Small intestine (tissue), 7 donors: ENCODE measurements around the gene SNTG2. TPM values are rescaled to one million over a fixed set of nuclear protein-coding genes. Genes with fewer than 3 reads are reported as not detected.
"Not testable (repeated sequence)": the region's sequence is repeated elsewhere in the genome, so short reads cannot be mapped to it uniquely, and the experiment has no call there.

Source experiments
- DNase-seq, 2 donors: peaks; one replicate each; pipeline versions ENCODE4 v3.0.0 to v3.0.0-alpha.2; 2013
- FAIRE-seq: peaks from 2 replicates; lab custom pipeline; 2012; peaks lifted over from hg19 to GRCh38; lab: Jason Lieb, UNC
- H3K27ac ChIP-seq, 3 donors: one replicate each; pipeline ENCODE4 v1.5.1; 2013; ENCODE audit warnings: low read length in 2 of 3, mild to moderate bottlenecking in 2 of 3, control low read depth in 1 of 3, inconsistent platforms in 1 of 3, low read depth in 1 of 3, moderate library complexity in 1 of 3
- H3K27me3 ChIP-seq, 3 donors: one replicate each; pipeline ENCODE4 v1.6.1; 2013; ENCODE audit warnings: low read length in 3 of 3, inconsistent platforms in 1 of 3; ENCODE audit not compliant: control insufficient read depth in 3 of 3, insufficient read depth in 3 of 3
- H3K36me3 ChIP-seq, 3 donors: one replicate each; pipeline ENCODE4 v1.6.1; 2013; ENCODE audit warnings: low read length in 3 of 3, inconsistent platforms in 1 of 3, low read depth in 1 of 3, mild to moderate bottlenecking in 1 of 3, moderate library complexity in 1 of 3; ENCODE audit not compliant: control insufficient read depth in 3 of 3, insufficient read depth in 2 of 3
- H3K4me1 ChIP-seq, 3 donors: one replicate each; pipeline ENCODE4 v1.6.1; 2013; ENCODE audit warnings: low read length in 2 of 3, inconsistent platforms in 1 of 3, low read depth in 1 of 3, mild to moderate bottlenecking in 1 of 3, moderate library complexity in 1 of 3; ENCODE audit not compliant: control insufficient read depth in 3 of 3, insufficient read depth in 2 of 3
- H3K4me3 ChIP-seq, 3 donors: one replicate each; pipeline ENCODE4 v1.5.1; 2013; ENCODE audit warnings: low read length in 3 of 3, control low read depth in 1 of 3, inconsistent platforms in 1 of 3, low read depth in 1 of 3, mild to moderate bottlenecking in 1 of 3, moderate library complexity in 1 of 3
- H3K9me3 ChIP-seq, 2 donors: one replicate each; pipeline ENCODE4 v1.6.1; 2013; ENCODE audit warnings: low read depth in 1 of 2, low read length in 1 of 2; ENCODE audit not compliant: control insufficient read depth in 2 of 2, insufficient read depth in 1 of 2
- WGBS, 3 donors: extraction: QIAGEN DNeasy Blood & Tissue Kit; methylation state at CpG; one replicate each; pipeline ENCODE4 v1.1.7; 2013; 5-methylcytosine and 5-hydroxymethylcytosine counted together
- polyA plus RNA-seq, 4 donors: library from polyadenylated mRNA; stranded (reverse) in 3 of 4; unstranded in 1 of 4; fragments of 200-250 nt in 3 of 4; fragments of 120-200 nt in 1 of 4; gene quantifications; one replicate each; pipeline versions ENCODE4 v1.2.1 to v1.2.3, GENCODE V29; 2013
- donor health status: healthy with polysubstance abuse.
- donor health status: control.
- donor health status: control.
- donor health status: Bipolar disorder and iron deficiency.
- donor health status: healthy.

The SNTG2 gene
- polyA plus RNA-seq, 4 donors: 0.25 to 1.1 (median 0.54) TPM; not detected in 1

DNA sequence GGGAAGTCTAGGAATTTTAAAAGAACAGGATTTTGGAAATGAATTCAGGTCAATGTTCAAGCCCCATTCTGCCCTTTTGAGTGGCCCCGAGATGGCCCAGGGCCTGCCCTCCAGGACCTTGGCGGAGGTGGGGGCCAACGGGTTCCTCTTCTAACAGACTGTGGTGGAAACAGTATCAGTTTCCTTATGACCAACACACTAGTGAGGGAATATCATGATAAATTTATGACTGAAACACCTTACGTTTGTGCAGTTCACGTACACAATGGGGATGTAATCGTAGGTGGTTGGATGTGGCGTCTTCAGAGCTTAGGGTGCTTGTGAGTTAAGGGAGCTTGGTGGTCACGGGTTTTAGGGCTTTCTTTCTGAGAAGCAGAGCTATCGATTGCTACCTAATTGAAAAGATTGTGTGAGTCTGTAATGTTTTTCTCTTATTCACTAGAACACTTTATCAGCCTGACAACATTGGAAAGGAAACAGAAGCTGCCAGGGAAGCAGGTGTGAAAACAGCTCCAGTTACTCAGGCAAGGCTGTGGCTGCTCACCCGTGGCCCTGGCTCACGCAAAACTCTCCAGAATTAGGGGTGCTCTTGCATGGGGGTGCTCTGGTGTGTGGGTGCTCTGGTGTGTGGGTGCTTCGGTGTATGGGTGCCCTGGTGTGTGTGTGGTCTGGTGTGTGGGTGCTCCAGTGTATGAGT, 165.3 kb downstream of the SNTG2 start:
- Histone ChIP-seq H3K27ac (no peak overlapping the region), H3K36me3 (no peaks in the 10 kb centered on the region), H3K27me3 (no peaks in the 10 kb centered on the region), H3K4me3 (no peak overlapping the region), H3K9me3 (peaks cover 2 to 24% of the 10 kb centered on the region in 2 donors), H3K4me1 (no peaks in the 10 kb centered on the region)
- DNase-seq: no peak
- WGBS, 3 donors: 78 to 89% (median 82%) methylated on average over 12 of the region's 12 CpGs
- no peak for FAIRE-seq

DNA sequence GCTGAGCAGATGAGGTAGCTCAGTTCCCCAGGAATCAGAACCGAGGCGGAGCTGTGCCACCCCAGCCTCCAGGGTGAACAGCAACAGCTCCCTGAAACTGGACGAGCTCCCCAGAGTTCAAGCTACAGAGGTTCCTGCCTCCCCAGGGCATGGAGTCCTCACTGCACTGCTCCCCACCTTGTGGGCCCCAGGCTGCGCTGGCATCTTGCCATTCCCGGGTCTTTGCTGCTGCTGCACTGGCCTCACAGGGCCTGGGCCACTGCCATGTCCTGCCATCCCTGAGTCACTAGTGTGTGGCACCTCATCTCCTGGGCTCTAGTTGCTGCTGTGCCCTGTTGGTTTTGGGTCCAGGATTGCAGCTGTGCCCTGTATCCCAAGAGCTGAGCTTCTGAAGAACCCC, 166.9 kb downstream of the SNTG2 start:
- 87 to 89% (median 87%) methylated on average over 5 of the region's 5 CpGs for WGBS, 3 donors
- no peaks in the 10 kb centered on the region for H3K27me3 ChIP-seq
- FAIRE-seq: no peak
- H3K36me3 ChIP-seq: no peaks in the 10 kb centered on the region
- DNase-seq: no peak
- H3K27ac ChIP-seq: no peak overlapping the region
- no peak overlapping the region for H3K4me3 ChIP-seq
- H3K9me3 ChIP-seq: peaks cover 2 to 24% of the 10 kb centered on the region in 2 donors
- no peaks in the 10 kb centered on the region for H3K4me1 ChIP-seq

DNA sequence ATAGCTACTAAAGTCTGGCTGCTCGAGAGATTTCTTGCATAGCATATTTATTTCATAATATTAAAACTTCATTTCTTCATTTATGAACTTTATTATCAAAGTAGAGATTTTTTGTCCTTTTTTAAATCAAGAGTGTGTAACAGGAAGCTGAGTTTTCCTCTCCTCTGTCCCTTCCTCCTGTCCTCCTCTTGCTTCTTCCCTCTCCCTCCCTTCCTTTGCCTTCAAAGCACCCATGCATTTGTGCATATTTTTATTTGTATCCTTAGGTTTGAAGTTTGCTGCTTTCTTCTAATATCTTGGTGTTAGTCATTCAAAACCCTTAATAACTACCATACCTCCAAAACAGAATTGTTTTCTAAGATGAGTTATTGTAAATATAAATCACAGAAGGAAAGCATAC, 174.6 kb downstream of the SNTG2 start:
- H3K36me3 ChIP-seq: no peaks in the 10 kb centered on the region
- H3K27ac ChIP-seq: no peak overlapping the region
- H3K4me1 ChIP-seq: no peaks in the 10 kb centered on the region
- no peak for FAIRE-seq
- no peaks in the 10 kb centered on the region for H3K27me3 ChIP-seq
- no peaks in the 10 kb centered on the region for H3K9me3 ChIP-seq
- 59 to 67% (median 62%) methylated on average over 1 of the region's 1 CpG for WGBS, 3 donors
- H3K4me3 ChIP-seq: no peak overlapping the region
- no peak for DNase-seq

DNA sequence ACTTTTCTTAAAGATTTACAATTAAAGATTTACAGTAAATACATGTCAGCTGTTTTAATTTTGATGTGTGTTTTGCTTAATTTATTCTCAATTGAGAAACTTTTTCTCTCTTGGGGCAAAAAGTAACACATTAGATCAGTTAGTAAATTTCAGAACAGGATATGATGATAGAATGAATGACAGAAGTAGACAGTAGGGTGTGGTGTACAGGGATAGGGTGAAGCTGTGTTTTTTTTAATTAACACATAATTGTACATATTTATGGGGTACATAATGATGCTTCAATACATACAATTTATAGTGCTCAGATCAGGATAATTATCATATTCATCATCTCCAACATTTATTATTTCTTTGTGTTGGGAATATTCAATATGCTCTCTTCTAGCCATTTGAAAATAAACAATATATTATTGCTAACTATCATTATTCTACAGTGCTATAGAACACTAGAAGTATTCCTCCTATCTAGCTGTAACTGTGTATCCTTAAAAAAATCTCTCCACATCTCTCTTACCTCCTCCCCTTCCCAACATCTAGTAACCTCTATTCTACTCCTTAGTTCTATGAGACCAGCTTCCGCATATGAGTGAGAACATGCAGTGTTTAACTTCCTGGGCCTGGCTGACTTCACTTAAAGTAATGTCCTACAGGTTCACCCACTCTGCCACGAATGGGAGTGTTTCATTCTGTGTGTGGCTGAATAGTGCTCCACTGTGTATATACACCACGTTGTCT, 175.2 kb downstream of the SNTG2 start:
- Histone ChIP-seq H3K4me3 (no peak overlapping the region), H3K36me3 (no peaks in the 10 kb centered on the region), H3K9me3 (no peaks in the 10 kb centered on the region), H3K4me1 (no peaks in the 10 kb centered on the region), H3K27ac (no peak overlapping the region), H3K27me3 (no peaks in the 10 kb centered on the region)
- FAIRE-seq (no peak), DNase-seq (no peak)
- 59 to 76% (median 70%) methylated on average over 3 of the region's 3 CpGs for WGBS, 3 donors

DNA sequence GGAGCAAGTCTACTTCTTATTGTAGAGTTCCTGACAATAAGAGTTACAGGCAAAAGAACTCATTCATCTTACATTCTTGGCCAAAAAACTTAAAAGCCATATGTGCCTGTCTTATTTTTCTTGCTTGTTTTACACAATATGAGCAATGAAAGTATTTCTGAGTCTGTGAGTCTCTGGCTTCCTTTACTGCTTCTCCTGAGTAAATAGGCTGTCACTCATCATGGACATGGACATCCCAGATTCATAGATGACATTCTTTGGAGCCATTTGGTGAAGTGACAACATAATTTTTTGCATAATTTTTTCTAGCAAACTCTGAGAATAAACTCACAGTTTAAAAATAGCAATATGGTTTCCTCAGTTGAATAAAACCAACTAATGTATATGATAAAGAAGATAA, 179.3 kb downstream of the SNTG2 start:
- Histone ChIP-seq H3K4me3 (no peak overlapping the region), H3K27me3 (no peaks in the 10 kb centered on the region), H3K4me1 (no peaks in the 10 kb centered on the region), H3K27ac (no peak overlapping the region), H3K36me3 (no peaks in the 10 kb centered on the region), H3K9me3 (no peaks in the 10 kb centered on the region)
- DNase-seq (no peak), FAIRE-seq (no peak)

DNA sequence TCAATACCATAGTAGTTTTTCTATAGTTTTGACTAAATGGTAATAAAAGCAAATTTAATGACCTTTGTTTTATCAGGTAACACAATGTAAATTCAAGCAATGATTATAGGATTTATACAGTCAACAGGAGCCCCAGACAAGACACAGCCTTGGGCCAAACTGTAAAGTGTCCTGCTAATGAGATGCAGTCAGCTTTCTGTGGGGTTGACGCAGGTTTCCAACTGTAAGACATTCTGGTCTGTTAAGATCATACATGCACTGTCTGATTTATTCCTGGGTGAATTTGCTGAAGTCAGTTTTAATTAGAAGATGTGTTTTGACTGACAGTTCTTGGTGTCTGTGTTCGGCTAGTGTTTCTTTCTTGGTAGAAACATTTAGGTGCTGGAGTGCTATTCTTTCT, 180.3 kb downstream of the SNTG2 start:
- no peak for FAIRE-seq
- H3K27ac ChIP-seq: no peak overlapping the region
- DNase-seq: no peak
- H3K4me1 ChIP-seq: no peaks in the 10 kb centered on the region
- WGBS, 3 donors: 80 to 87% (median 87%) methylated on average over 2 of the region's 2 CpGs
- H3K36me3 ChIP-seq: no peaks in the 10 kb centered on the region
- H3K9me3 ChIP-seq: no peaks in the 10 kb centered on the region
- H3K4me3 ChIP-seq: no peak overlapping the region
- no peaks in the 10 kb centered on the region for H3K27me3 ChIP-seq

DNA sequence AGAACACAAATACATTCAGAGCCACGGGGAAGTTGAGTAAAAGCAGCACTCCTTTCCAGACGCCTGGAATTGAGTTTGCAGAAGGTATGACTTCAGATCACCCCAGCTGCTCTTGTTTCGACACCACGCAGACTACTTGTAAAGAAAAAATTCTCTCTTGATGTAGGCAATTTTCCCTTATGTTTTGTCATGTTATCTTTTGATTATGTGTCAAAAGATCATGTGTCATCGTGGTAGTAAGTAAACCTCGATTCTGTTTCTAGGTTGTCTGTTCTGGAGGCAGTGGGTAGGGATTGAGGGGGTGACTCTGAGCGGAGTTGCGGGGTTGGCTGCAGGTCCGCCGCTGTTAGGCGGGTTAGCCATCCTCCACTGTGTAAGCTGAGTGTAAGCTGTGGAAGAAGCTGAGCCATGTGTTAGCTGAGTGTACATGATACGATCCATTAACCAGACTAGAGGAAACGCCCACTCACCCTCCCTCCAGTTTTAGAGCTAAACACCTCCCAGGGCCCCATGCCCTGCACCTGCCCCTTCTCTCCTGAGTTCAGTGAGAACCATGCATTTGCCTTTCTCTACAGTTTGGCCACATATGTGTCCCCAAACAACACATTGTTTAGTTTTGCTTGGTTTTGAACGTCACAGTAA, 181.8 kb downstream of the SNTG2 start:
- no peak overlapping the region for H3K4me3 ChIP-seq
- DNase-seq: no peak
- no peaks in the 10 kb centered on the region for H3K27me3 ChIP-seq
- no peaks in the 10 kb centered on the region for H3K36me3 ChIP-seq
- FAIRE-seq: no peak
- no peaks in the 10 kb centered on the region for H3K4me1 ChIP-seq
- no peaks in the 10 kb centered on the region for H3K9me3 ChIP-seq
- no peak overlapping the region for H3K27ac ChIP-seq
- WGBS, 3 donors: 76 to 82% (median 77%) methylated on average over 14 of the region's 14 CpGs

DNA sequence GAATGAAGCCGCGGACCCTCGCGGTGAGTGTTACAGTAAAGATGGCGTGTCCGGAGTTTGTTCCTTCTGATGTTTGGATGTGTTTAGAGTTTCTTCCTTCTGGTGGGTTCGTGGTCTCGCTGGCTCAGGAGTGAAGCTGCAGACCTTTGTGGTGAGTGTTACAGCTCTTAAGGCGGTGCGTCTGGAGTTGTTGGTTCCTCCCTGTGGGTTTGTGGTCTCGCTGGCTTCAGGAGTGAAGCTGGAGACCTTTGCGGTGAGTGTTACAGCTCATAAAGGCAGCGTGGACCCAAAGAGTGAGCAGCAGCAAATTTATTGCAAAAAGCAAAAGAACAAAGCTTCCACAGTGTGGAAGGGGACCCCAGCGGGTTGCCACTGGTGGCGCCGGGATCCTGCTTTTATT, 183.2 kb downstream of the SNTG2 start:
- FAIRE-seq, H3K27ac ChIP-seq, H3K27me3 ChIP-seq, H3K4me3 ChIP-seq, DNase-seq, H3K4me1 ChIP-seq, H3K9me3 ChIP-seq, H3K36me3 ChIP-seq: not testable (repeated sequence)
- 71 to 84% (median 71%) methylated on average over 16 of the region's 16 CpGs for WGBS, 3 donors
